GM19324 (cell line): ENCODE measurements around the gene KLF14.
"Not testable (repeated sequence)": the region's sequence is repeated elsewhere in the genome, so short reads cannot be mapped to it uniquely, and the experiment has no call there.

ENCODE experiments used
- ATAC-seq: cut with Tn5 transposase; IDR thresholded peaks from one replicate; pipeline ENCODE4 v1.9.1; 2021; ENCODE audit warnings: mild to moderate bottlenecking, moderate library complexity; ENCODE audit not compliant: unreplicated experiment, low FRiP score

Gene KLF14

DNA sequence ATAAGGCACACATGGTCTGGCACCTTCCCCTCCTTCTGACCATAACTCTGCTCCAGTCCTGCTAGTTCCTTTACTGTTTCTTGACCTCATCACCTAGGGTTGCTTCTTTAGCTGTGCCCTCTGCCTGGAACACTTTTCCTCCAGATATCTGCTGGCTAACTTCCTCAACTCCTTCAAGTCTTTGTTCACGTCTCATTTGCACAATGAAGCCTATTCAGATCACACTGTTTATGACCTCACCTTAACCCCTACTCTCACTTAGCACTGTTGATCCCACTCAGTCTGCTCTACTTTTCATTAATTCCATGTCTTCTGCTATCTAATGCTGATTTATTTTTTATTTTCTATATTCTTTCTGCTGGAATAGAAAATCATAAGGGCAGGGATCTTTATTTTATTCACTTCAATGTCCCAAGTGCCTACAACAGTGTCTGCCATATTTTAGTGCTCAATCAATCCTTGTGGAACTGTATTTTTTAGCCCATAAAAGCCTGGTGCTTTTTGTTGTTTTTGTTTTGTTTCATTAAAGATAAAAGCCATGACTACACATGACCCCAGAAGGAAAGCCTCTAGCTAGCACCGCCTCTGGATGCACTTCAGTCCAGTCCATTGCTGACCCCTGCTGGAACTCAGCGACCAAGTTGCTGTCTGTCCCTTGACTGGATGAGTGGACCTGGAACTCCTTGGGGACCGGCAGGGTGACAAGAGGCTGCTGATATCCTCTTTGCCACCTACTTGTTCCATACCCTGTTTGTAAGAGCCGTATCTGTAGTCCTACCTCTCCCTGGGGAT is 12.3 kb downstream of the KLF14 start:
- no peak for ATAC-seq

DNA sequence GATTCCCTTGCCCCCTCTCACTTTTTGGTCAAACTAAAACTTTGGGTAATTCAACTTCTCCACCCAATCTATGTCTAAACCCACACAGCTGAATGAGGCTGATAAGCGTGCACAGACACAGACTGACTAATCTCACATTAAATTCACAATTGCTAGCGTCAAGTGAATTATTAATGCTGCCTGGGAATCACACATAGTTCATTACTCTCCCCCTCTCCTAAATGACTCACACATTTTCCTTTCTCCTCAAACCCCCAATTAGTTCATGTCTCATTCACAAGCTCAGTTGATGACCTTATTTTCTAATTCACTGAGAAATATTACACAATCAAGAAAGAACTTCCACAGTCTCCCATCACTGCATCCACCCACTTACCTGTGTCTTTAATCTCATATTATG is 14.5 kb downstream of the KLF14 start:
- ATAC-seq, result no peak

DNA sequence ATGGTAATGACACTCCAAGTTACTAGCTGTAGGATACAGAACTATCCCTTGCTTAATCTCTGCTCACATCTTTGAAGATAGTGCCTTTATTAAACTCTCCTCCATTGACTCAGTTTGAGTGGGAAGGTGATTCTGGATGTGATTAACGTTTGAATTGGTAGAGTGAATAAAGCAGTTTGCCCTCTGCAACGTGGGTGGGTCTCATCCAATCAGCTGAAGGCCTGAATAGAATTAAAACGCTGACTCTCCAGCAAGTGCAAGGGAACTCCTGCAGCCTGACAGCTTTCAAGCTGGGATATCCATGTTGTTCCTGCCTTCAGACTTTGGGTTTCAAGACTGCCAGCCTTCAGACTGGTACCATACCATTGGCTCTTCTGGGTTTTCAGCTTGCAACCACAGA is 21.6 kb downstream of the KLF14 start:
- ATAC-seq, result no peak

- no peak for ATAC-seq
Observed at GRCh38 chr7:130708766-130709165, 25.2 kb downstream of the KLF14 start.

DNA sequence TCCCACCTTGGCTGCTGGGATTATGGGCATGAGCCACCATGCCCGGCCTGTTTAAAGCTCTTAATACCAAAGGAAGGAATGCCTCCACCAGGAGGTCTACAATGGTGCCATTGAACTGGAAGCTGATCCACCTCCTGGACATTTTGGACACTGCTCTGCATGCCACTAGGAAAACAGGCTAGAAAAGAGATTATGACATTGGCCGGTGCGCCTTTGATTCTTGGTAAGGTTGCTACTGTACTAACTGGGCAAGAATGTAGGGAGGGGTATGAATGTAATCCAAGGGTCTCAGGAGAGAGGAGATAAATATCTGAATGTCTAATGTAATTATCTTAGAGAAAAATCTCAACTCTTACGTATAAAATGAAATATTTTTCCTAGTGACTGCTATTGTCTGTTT is 26.0 kb downstream of the KLF14 start:
- no peak for ATAC-seq

- no peak for ATAC-seq
Observed at GRCh38 chr7:130703851-130704250, 30.2 kb downstream of the KLF14 start.

- no peak for ATAC-seq
Observed at GRCh38 chr7:130701650-130702049, 32.4 kb downstream of the KLF14 start.

- ATAC-seq, result no peak
Observed at GRCh38 chr7:130700760-130701159, 33.2 kb downstream of the KLF14 start.

GRCh38 chr7:130699686-130700085 is 34.3 kb downstream of the KLF14 start:
- ATAC-seq, result no peak

DNA sequence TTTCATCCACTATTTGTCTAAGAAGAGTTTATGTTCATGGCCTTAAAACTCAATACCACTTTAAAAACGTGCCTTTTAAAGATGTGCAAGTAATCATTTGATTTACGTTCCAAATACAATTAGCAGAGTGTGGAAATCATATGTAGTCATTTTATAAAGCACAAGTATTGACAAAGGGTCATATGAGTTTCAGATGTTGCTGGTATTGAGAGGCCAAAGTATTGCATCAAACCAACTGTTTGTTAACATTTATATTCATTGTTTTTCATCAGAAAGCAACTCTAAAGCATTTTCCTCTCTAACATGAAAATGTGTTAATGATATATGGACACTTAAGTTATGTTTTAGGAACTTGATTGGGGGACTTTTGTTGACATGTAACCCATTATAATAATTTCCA is 36.2 kb downstream of the KLF14 start:
- no peak for ATAC-seq

- no peak for ATAC-seq
Observed at GRCh38 chr7:130695840-130696239, 38.2 kb downstream of the KLF14 start.

DNA sequence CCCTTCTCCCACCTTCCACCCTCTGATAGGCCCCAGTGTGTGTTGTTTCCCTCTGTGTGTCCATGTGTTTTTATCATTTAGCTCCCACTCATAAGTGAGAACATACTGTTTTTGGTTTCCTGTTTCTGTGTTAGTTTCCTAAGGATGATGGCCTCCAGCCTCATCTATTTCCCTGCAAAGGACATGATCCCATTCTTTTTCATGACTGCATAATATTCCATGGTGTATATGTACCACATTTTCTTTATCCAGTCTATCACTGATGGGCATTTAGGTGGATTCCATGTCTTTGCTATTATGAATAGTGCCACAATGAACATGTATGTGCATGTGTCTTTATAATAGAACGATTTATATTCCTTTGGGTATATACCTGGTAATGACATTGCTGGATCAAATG is 41.6 kb downstream of the KLF14 start:
- not testable (repeated sequence) for ATAC-seq

- no peak for ATAC-seq
Observed at GRCh38 chr7:130689683-130690082, 44.3 kb downstream of the KLF14 start.

DNA sequence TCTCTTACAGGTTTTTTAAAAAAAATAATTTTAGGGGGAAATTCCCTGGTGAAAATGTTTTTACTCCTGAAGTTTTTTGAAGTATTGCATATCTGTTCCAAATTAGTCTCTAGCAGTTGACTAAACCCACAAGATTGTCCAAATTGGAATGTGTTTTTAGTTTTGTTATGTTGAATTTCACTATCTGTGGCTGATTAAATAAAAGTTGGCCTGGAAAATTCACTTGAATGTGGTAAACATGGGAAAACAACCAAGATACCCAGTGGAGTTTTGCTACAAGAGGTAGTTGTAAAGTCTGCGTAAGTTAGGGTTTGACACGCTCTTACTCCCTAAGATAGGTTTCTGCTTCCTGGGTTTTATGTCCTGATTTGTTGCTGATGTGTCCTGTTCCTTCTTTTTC is 51.0 kb downstream of the KLF14 start:
- no peak for ATAC-seq
